ENCODE measurements around the gene ACOT8. TPM values are rescaled to one million over a fixed set of nuclear protein-coding genes. Genes with fewer than 3 reads are reported as not detected.

ACOT8 gene
- total RNA-seq, 1 experiment from 2014 or later: 33.4 TPM

DNA sequence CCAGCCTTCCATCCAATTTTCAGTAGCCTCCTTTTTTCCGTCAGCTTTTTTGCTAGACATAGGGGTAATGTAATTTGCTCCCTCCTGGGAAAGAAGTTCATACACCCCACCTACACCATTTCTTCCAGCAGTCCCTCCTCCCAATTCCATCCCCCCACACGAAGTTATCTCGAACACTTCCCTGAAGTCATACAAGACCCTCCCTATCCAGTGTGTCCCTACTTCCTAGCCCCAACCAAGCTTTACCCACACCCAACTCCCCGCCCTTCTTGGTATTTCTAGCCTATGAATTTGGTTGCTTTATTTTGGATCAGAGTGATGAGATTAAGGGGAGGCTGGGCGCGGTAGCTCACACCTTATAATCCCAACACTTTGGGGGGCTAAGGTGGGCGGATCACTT is 43.7 kb downstream of the ACOT8 start:
- DNase-seq: peak in 1 of 2 experiments; percentile 6
- intact Hi-C loops (cut with micrococcal nuclease; ENCODE audit: unreplicated experiment): loop anchor here (2.0 to 5.0 kb wide), 2 partner anchors 35 to 149 kb away; no protein-coding TSS in a partner anchor
- POLR2A ChIA-PET (ENCODE audit: unreplicated experiment): interaction anchor here (0.6 kb wide), 1 partner anchor 136 kb away, joined by 3 read pairs; no protein-coding TSS in a partner anchor

DNA sequence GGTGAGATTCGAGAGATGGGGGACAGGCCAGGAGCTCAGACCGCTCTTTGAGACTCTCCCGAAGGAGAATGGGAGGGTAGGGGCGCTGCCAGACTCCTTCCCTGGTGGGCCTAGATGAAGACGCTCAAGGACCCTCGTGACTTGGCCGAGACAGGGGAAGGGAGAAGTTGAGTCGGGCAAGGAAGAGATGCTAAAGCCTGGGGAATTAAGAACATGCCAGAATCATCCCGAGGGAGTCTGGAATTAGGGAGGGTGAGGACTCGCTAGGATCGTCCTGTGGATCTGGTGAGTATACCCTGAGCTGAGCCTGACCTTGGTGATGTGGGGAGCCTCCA is 44.2 kb downstream of the ACOT8 start:
- no peaks in the 10 kb centered on the region for H3K27me3 ChIP-seq (ENCODE audit: insufficient read depth, low read depth)
- H3K4me1 ChIP-seq (replicated peaks; ENCODE audit: insufficient read depth): peaks cover 44% of the 10 kb centered on the region
- no peaks in the 10 kb centered on the region for H4K20me1 ChIP-seq (ENCODE audit: insufficient read depth)
- BruUV-seq (replicated peaks): TSS peak; percentile 72
- H3K9me3 ChIP-seq (ENCODE audit: insufficient read depth, low read depth): no peaks in the 10 kb centered on the region
- H3K79me2 ChIP-seq (ENCODE audit: low read depth): peaks cover 29% of the 10 kb centered on the region
- peak overlapping the region; percentile 88 for H3K4me2 ChIP-seq
- H2AFZ ChIP-seq: peak overlapping the region; percentile 74
- intact Hi-C loops (cut with micrococcal nuclease; ENCODE audit: unreplicated experiment): loop anchor here (2.0 to 5.0 kb wide), 2 partner anchors 34 to 149 kb away; no protein-coding TSS in a partner anchor
- POLR2A ChIA-PET (ENCODE audit: unreplicated experiment): interaction anchor here (0.6 kb wide), 2 partner anchors 26 to 136 kb away, joined by 3 read pairs; no protein-coding TSS in a partner anchor
- TF ChIP-seq EZH2 (IDR thresholded peaks at IDR 0.05; ENCODE audit: low read depth): no peak
- TF ChIP-seq, protein P1, sequence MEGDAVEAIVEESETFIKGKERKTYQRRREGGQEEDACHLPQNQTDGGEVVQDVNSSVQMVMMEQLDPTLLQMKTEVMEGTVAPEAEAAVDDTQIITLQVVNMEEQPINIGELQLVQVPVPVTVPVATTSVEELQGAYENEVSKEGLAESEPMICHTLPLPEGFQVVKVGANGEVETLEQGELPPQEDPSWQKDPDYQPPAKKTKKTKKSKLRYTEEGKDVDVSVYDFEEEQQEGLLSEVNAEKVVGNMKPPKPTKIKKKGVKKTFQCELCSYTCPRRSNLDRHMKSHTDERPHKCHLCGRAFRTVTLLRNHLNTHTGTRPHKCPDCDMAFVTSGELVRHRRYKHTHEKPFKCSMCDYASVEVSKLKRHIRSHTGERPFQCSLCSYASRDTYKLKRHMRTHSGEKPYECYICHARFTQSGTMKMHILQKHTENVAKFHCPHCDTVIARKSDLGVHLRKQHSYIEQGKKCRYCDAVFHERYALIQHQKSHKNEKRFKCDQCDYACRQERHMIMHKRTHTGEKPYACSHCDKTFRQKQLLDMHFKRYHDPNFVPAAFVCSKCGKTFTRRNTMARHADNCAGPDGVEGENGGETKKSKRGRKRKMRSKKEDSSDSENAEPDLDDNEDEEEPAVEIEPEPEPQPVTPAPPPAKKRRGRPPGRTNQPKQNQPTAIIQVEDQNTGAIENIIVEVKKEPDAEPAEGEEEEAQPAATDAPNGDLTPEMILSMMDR (conservative IDR thresholded peaks at IDR 0.05): no peak
- H3K36me3 ChIP-seq (ENCODE audit: low read depth): peaks cover 46% of the 10 kb centered on the region
- H3K27ac ChIP-seq: no peak overlapping the region
- H3F3A ChIP-seq (ENCODE audit: insufficient read depth, low read depth): peaks cover 63% of the 10 kb centered on the region
- peak overlapping the region; percentile 77 for H3K4me3 ChIP-seq
- CTCF ChIA-PET: no interaction called here
- no peaks in the 10 kb centered on the region for H3K9me2 ChIP-seq (ENCODE audit: insufficient read depth)
- peak in 1 of 2 experiments; percentile 34 for DNase-seq

More for the DNA sequence above, 43.7 kb downstream of the ACOT8 start:
- peaks cover 29% of the 10 kb centered on the region for H3K79me2 ChIP-seq (ENCODE audit: low read depth)
- peaks cover 49% of the 10 kb centered on the region for H3K4me1 ChIP-seq (replicated peaks; ENCODE audit: insufficient read depth)
- H3K4me2 ChIP-seq: peak overlapping the region; percentile 88
- no TSS peak for BruUV-seq (replicated peaks)
- H3K27me3 ChIP-seq (ENCODE audit: insufficient read depth, low read depth): no peaks in the 10 kb centered on the region
- no peak overlapping the region for H3K27ac ChIP-seq
- H2AFZ ChIP-seq: peak overlapping the region; percentile 74; the same call in 1 of the 2 replicates
- H3K36me3 ChIP-seq (ENCODE audit: low read depth): peaks cover 44% of the 10 kb centered on the region
- peaks cover 68% of the 10 kb centered on the region for H3F3A ChIP-seq (ENCODE audit: insufficient read depth, low read depth)
- peak overlapping the region; percentile 77 for H3K4me3 ChIP-seq
- CTCF ChIA-PET: no interaction called here
- no peaks in the 10 kb centered on the region for H3K9me3 ChIP-seq (ENCODE audit: insufficient read depth, low read depth)
- H4K20me1 ChIP-seq (ENCODE audit: insufficient read depth): no peaks in the 10 kb centered on the region
- TF ChIP-seq, protein P1 (conservative IDR thresholded peaks at IDR 0.05): no peak
- H3K9me2 ChIP-seq (ENCODE audit: insufficient read depth): no peaks in the 10 kb centered on the region

DNA sequence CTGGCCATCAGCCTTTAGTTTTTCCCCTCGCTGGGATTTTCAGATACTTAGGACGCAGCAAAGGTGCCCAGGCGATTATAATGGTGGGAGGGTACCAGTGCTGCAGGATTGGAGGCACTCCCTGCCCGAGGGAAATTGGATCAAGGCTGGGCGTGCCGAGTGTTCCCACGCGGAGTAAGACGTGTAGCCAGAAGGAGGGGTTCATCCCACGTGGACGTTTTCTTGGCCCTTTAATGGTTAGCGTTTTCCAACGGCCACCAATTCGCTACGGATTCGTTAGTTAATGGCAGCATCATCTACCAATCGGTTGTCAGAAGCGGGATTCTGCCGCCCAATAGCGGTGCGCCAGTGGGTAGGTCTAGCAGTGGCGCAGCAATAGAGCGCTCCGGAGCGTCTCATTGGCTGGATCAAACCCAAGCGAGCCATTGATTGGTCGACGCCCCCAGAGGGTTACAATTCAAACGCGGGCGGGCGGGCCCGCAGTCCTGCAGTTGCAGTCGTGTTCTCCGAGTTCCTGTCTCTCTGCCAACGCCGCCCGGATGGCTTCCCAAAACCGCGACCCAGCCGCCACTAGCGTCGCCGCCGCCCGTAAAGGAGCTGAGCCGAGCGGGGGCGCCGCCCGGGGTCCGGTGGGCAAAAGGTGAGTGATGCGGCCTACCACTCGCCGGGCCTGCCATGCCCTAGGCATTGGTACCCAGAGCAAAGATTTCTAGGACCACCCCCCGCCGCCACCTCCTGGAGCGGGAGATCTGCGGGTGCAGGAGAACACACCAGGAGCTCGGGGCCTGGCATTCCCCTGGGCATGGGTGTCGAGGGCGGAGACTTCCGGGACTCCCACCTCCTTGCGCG is 44.8 kb downstream of the ACOT8 start, which contains the start of gene UBE2C:
Gene UBE2C, plus strand, starts transcription at position 488 of the 849 bp plus-strand sequence. Its CDS starts 52 bp downstream, at position 540.
- no TSS peak for BruUV-seq (replicated peaks)
- Histone ChIP-seq H3F3A (ENCODE audit: insufficient read depth, low read depth) (peaks cover 58% of the 10 kb centered on the region), H4K20me1 (ENCODE audit: insufficient read depth) (no peaks in the 10 kb centered on the region), H3K9me2 (ENCODE audit: insufficient read depth) (no peaks in the 10 kb centered on the region), H3K36me3 (ENCODE audit: low read depth) (peaks cover 46% of the 10 kb centered on the region), H3K9me3 (ENCODE audit: insufficient read depth, low read depth) (no peaks in the 10 kb centered on the region), H3K4me1 (replicated peaks; ENCODE audit: insufficient read depth) (peaks cover 38% of the 10 kb centered on the region), H3K27ac (no peak within 1 kb of the TSS), H3K4me3 (peak within 1 kb of the TSS; percentile 77), H2AFZ (peak within 1 kb of the TSS; percentile 74), H3K27me3 (ENCODE audit: insufficient read depth, low read depth) (no peaks in the 10 kb centered on the region), H3K79me2 (ENCODE audit: low read depth) (peaks cover 29% of the 10 kb centered on the region), H3K4me2 (peak within 1 kb of the TSS; percentile 88)
- intact Hi-C loops (cut with micrococcal nuclease; ENCODE audit: unreplicated experiment): loop anchor here (2.0 to 5.0 kb wide), 2 partner anchors 34 to 150 kb away; no protein-coding TSS in a partner anchor
- POLR2A ChIA-PET (ENCODE audit: unreplicated experiment): interaction anchor here (0.6 kb wide), 2 partner anchors 25 to 137 kb away, joined by 3 read pairs; no protein-coding TSS in a partner anchor
- CTCF ChIA-PET: no interaction called here
- TF ChIP-seq, protein P1 (conservative IDR thresholded peaks at IDR 0.05): no peak
- no peak for TF ChIP-seq EZH2 (IDR thresholded peaks at IDR 0.05; ENCODE audit: low read depth)
- DNase-seq: peak; percentile 98 to 99

Data from PC-9 (cell line).